Hematopoietic multipotent progenitor cell treated with erythropoietin and hydrocortisone succinate and interleukin-3 and kit ligand, for 6 days (in vitro differentiated cells): Measurements from ENCODE around the gene GINS2.

ENCODE experiments used
- DNase-seq: peaks from one replicate; pipeline ENCODE4 v3.0.0-alpha.2; 2015

The GINS2 gene

GRCh38 chr16:85716022-85716679 lies 27.4 kb upstream of the GINS2 start:
- DNase-seq: no peak

- DNase-seq: peak; percentile 13
These were observed 26.6 kb upstream of the GINS2 start for GRCh38 chr16:85715169-85716021.

- no peak for DNase-seq
These were observed 24.0 kb upstream of the GINS2 start for GRCh38 chr16:85712801-85713200.

- DNase-seq: no peak
These were observed 23.3 kb upstream of the GINS2 start for GRCh38 chr16:85711982-85712587.

- DNase-seq: no peak
These were observed 22.0 kb upstream of the GINS2 start for GRCh38 chr16:85710732-85711131.

- DNase-seq: no peak
These were observed 21.2 kb upstream of the GINS2 start for GRCh38 chr16:85709766-85710585.

- DNase-seq: no peak
These were observed 19.6 kb upstream of the GINS2 start for GRCh38 chr16:85708338-85708737.

- no peak for DNase-seq
These were observed 18.9 kb upstream of the GINS2 start for GRCh38 chr16:85707528-85708095.

GRCh38 chr16:85706449-85707034 lies 17.8 kb upstream of the GINS2 start:
- no peak for DNase-seq

GRCh38 chr16:85704900-85705846 lies 16.4 kb upstream of the GINS2 start:
- no peak for DNase-seq

- no peak for DNase-seq
These were observed 15.3 kb upstream of the GINS2 start for GRCh38 chr16:85704011-85704410.

- peak; percentile 16 for DNase-seq
These were observed 10.9 kb upstream of the GINS2 start for GRCh38 chr16:85699628-85700027.

GRCh38 chr16:85698935-85699558 lies 10.3 kb upstream of the GINS2 start:
- peak; percentile 46 for DNase-seq

GRCh38 chr16:85698459-85698891 lies 9.7 kb upstream of the GINS2 start:
- no peak for DNase-seq

GRCh38 chr16:85697431-85697830 lies 8.7 kb upstream of the GINS2 start:
- DNase-seq: no peak

GRCh38 chr16:85696781-85697180 lies 8.0 kb upstream of the GINS2 start:
- DNase-seq: no peak

- DNase-seq: no peak
These were observed 6.7 kb upstream of the GINS2 start for GRCh38 chr16:85695196-85696128.

GRCh38 chr16:85690469-85691064 lies 1.8 kb upstream of the GINS2 start:
- DNase-seq: no peak

GRCh38 chr16:85689950-85690320 lies 1.2 kb upstream of the GINS2 start:
- no peak for DNase-seq
